Ishikawa (cell line): ENCODE measurements around the gene GPC1.

ENCODE experiments used
- CEBPB ChIP-seq: IDR thresholded peaks from 2 replicates; pipeline ENCODE4 v1.6.1; 2012
- CREB1 ChIP-seq: IDR thresholded peaks from 2 replicates; pipeline ENCODE4 v1.6.1; 2012; ENCODE audit warnings: low read depth
- EP300 ChIP-seq: IDR thresholded peaks from 2 replicates; pipeline ENCODE4 v1.6.1; 2012; ENCODE audit warnings: borderline replicate concordance
- FOXM1 ChIP-seq: IDR thresholded peaks from 2 replicates; pipeline ENCODE4 v1.6.1; 2012; ENCODE audit warnings: low read depth, borderline replicate concordance
- MAX ChIP-seq: IDR thresholded peaks from 2 replicates; pipeline ENCODE4 v1.6.1; 2012
- NFIC ChIP-seq: IDR thresholded peaks from 2 replicates; pipeline ENCODE4 v1.6.1; 2012
- RAD21 ChIP-seq: IDR thresholded peaks from 2 replicates; pipeline ENCODE4 v1.6.1; 2012; ENCODE audit warnings: low read depth
- REST ChIP-seq: IDR thresholded peaks from 2 replicates; pipeline ENCODE4 v1.6.1; 2012; ENCODE audit warnings: low read depth, mild to moderate bottlenecking
- TAF1 ChIP-seq: IDR thresholded peaks from 2 replicates; pipeline ENCODE4 v1.6.1; 2012; ENCODE audit warnings: low read depth, mild to moderate bottlenecking
- TCF12 ChIP-seq: IDR thresholded peaks from 2 replicates; pipeline ENCODE4 v1.6.1; 2012; ENCODE audit warnings: low read depth
- TEAD4 ChIP-seq: IDR thresholded peaks from 2 replicates; pipeline ENCODE4 v1.6.1; 2012
- YY1 ChIP-seq: IDR thresholded peaks from 2 replicates; pipeline ENCODE4 v1.6.1; 2012; ENCODE audit warnings: low read depth
- ZBTB7A ChIP-seq: IDR thresholded peaks from 2 replicates; pipeline ENCODE4 v1.6.1; 2012; ENCODE audit warnings: low read depth

GRCh38 chr2:240507778-240508251 lies 72.4 kb downstream of the GPC1 start:
- TF ChIP-seq ZBTB7A (no peak), NFIC (no peak), RAD21 (no peak), FOXM1 (no peak), YY1 (no peak), TEAD4 (no peak), TCF12 (no peak), EP300 (no peak), CREB1 (no peak), REST (no peak), TAF1 (no peak), MAX (no peak), CEBPB (no peak)
